PFSK-1 (cell line): ENCODE results near the gene GLRX.

Experiments
- FOXP2 ChIP-seq: optimal IDR thresholded peaks from 2 replicates; pipeline ENCODE3; 2011; ENCODE audit warnings: borderline replicate concordance, control low read depth, inconsistent platforms; ENCODE audit not compliant: insufficient read depth; ENCODE audit errors: extremely low read length, extremely low read depth
- POLR2AphosphoS5 ChIP-seq: IDR thresholded peaks from 2 replicates; pipeline ENCODE4 v1.6.1; 2012; ENCODE audit warnings: low read depth, mild to moderate bottlenecking, control low read depth, low read length, moderate library complexity
- SIN3A ChIP-seq: IDR thresholded peaks from 2 replicates; pipeline ENCODE4 v1.6.1; 2012; ENCODE audit warnings: mild to moderate bottlenecking, low read length, moderate library complexity, borderline replicate concordance; ENCODE audit not compliant: insufficient read depth
- TAF1 ChIP-seq: IDR thresholded peaks from 2 replicates; pipeline ENCODE4 v1.6.1; 2012; ENCODE audit warnings: low read length, control low read depth, borderline replicate concordance; ENCODE audit not compliant: insufficient read depth
- TF ChIP-seq, protein P1 (sequence below), 2 experiments: IDR thresholded peaks; 2 replicates each; pipeline versions ENCODE4 v1.6.1 to v1.8.0; 2011 to 2012; ENCODE audit warnings: low read depth in 2 of 2, low read length in 2 of 2, control low read depth in 1 of 2, inconsistent platforms in 1 of 2, mild to moderate bottlenecking in 1 of 2, moderate library complexity in 1 of 2; ENCODE audit not compliant: insufficient read depth in 1 of 2

GLRX gene

DNA sequence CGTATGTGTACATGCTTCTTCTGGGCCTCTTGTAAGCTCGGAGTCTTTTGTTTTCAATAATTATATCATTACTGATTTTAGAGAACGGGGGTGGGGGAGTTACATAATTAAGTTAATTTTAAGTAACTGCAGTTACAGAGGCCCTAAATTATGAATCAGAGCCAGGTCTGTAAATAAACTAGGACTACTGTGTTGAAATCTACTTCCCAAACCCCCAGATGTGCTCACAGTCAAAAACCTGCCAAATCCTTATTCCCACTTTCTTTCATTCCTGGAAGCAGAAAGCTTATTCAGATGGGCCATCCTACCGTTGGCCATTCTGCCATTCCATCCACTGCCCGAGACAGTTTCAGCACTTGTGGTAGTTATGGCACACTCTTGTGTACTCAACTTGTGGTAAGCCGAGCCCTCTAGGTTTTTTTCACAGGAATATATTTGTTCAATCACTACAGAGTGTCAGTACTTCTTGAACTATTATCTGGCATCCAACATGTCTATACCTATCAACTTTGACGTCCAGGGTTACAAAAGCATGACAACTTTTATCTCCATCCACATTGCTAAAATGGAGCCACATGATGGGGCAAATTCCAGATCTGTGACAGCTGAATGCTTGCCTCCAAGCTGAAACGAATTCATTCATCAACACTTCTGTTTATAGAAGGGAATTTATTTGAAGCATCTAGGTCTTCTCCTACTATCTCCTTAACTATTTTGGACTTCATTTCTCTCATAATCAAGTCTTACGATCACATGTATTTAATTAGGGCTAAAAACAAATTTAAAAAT lies 37.8 kb downstream of the GLRX start:
- TF ChIP-seq FOXP2 (no peak), TAF1 (no peak), POLR2AphosphoS5 (no peak), SIN3A (no peak)
- TF ChIP-seq, protein P1, sequence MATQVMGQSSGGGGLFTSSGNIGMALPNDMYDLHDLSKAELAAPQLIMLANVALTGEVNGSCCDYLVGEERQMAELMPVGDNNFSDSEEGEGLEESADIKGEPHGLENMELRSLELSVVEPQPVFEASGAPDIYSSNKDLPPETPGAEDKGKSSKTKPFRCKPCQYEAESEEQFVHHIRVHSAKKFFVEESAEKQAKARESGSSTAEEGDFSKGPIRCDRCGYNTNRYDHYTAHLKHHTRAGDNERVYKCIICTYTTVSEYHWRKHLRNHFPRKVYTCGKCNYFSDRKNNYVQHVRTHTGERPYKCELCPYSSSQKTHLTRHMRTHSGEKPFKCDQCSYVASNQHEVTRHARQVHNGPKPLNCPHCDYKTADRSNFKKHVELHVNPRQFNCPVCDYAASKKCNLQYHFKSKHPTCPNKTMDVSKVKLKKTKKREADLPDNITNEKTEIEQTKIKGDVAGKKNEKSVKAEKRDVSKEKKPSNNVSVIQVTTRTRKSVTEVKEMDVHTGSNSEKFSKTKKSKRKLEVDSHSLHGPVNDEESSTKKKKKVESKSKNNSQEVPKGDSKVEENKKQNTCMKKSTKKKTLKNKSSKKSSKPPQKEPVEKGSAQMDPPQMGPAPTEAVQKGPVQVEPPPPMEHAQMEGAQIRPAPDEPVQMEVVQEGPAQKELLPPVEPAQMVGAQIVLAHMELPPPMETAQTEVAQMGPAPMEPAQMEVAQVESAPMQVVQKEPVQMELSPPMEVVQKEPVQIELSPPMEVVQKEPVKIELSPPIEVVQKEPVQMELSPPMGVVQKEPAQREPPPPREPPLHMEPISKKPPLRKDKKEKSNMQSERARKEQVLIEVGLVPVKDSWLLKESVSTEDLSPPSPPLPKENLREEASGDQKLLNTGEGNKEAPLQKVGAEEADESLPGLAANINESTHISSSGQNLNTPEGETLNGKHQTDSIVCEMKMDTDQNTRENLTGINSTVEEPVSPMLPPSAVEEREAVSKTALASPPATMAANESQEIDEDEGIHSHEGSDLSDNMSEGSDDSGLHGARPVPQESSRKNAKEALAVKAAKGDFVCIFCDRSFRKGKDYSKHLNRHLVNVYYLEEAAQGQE (IDR thresholded peaks at IDR 0.05; ENCODE audit: insufficient read depth in 1 of 2, low read depth in 2 of 2, low read length in 2 of 2) = no peak

DNA sequence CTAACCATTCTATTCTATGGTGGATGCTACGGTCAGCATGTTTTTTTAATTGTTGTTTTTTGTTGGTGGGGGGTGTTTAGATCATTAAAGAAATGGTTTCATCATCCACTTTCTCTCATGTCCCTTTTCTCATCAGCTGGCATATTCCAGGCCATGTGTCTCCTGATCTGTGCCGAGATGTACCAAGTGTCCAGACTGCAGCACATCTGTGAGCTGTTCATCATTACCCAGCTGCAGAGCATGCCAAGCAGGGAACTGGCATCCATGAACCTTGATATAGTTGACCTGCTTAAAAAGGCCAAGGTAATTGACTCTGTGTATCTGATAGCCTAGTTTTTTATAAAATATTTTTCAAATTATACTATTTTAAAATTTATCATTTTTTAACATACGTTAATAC lies 38.9 kb downstream of the GLRX start:
- TF ChIP-seq FOXP2 = no peak
- TF ChIP-seq SIN3A = no peak
- TF ChIP-seq, protein P1 (IDR thresholded peaks at IDR 0.05; ENCODE audit: insufficient read depth in 1 of 2, low read depth in 2 of 2, low read length in 2 of 2) = no peak
- no peak for TF ChIP-seq TAF1
- TF ChIP-seq POLR2AphosphoS5 = no peak

DNA sequence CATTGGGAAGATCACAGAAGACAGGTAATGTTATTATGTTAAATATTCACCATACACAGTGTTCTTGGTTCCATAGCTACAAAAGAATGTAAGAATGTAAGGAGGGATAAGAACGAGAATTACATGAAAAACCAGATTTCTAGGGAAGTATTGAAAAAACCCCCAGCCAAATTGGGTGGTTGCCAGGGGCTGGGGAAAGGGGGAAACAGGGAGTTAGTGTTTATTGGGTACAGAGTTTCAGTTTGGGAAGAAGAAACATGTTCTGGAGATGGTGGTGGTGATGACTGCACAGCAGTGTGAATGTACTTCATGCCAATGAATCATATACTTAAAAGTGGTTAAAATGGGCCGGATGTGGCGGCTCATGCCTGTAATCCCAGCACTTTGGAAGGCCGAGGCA lies 40.3 kb downstream of the GLRX start:
- no peak for TF ChIP-seq FOXP2
- TF ChIP-seq, protein P1 (IDR thresholded peaks at IDR 0.05; ENCODE audit: insufficient read depth in 1 of 2, low read depth in 2 of 2, low read length in 2 of 2) = no peak
- no peak for TF ChIP-seq POLR2AphosphoS5
- TF ChIP-seq SIN3A = no peak
- TF ChIP-seq TAF1 = no peak

DNA sequence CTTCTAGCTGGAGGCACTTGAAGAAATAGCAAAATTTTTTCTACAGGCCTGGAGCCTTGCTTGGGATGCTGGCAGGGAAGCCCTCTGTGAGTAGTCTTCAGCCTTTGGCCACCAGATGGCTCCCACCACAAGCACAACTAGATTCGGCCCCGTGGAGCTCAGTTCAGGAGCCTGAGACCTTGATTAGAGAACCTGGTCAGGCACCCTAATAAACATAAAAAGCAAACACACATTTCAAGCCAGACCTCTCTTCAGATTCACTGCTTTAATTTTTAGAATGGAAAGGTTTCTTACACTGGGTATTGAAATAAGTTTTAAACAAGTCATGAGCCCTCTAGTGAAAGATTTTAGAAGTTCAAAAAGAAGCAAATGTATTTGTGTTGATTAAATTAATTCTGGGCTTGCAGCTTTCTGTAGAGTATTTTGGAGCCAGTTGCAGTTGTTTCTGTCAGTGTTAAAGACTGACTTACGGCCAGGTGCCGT lies 41.4 kb downstream of the GLRX start:
- TF ChIP-seq, protein P1 (IDR thresholded peaks at IDR 0.05; ENCODE audit: insufficient read depth in 1 of 2, low read depth in 2 of 2, low read length in 2 of 2) = no peak
- TF ChIP-seq SIN3A (no peak), POLR2AphosphoS5 (no peak), TAF1 (no peak), FOXP2 (no peak)
